ENCODE data around the gene HAUS5.

HAUS5 gene, protein sequence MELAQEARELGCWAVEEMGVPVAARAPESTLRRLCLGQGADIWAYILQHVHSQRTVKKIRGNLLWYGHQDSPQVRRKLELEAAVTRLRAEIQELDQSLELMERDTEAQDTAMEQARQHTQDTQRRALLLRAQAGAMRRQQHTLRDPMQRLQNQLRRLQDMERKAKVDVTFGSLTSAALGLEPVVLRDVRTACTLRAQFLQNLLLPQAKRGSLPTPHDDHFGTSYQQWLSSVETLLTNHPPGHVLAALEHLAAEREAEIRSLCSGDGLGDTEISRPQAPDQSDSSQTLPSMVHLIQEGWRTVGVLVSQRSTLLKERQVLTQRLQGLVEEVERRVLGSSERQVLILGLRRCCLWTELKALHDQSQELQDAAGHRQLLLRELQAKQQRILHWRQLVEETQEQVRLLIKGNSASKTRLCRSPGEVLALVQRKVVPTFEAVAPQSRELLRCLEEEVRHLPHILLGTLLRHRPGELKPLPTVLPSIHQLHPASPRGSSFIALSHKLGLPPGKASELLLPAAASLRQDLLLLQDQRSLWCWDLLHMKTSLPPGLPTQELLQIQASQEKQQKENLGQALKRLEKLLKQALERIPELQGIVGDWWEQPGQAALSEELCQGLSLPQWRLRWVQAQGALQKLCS

GRCh38 chr19:35612559-35613321 is at the start of gene HAUS5:
HAUS5 (plus strand) TSS chr19:35612735; CDS start chr19:35612795, 60 bp downstream.
- peak within 1 kb of the TSS; percentile 91 for H3K4me3 ChIP-seq (ENCODE audit: low read length, poor library complexity, severe bottlenecking)
- H3K9ac ChIP-seq (ENCODE audit: low read depth, low read length, poor library complexity, severe bottlenecking): peak within 1 kb of the TSS; percentile 92
- peaks cover 14% of the 10 kb centered on the region for H3K79me2 ChIP-seq (ENCODE audit: insufficient read depth, low read length)
- peak within 1 kb of the TSS; percentile 89 for H2AFZ ChIP-seq (ENCODE audit: low read length)
- H3K36me3 ChIP-seq (ENCODE audit: insufficient read depth, low read length): no peaks in the 10 kb centered on the region
- no peaks in the 10 kb centered on the region for H4K20me1 ChIP-seq (ENCODE audit: insufficient read depth, low read length, poor library complexity, severe bottlenecking)
- peaks cover 18% of the 10 kb centered on the region for H3K4me1 ChIP-seq (ENCODE audit: insufficient read depth, low read length, poor library complexity, severe bottlenecking)
- no peaks in the 10 kb centered on the region for H3F3A ChIP-seq (ENCODE audit: low read depth)
- no peaks in the 10 kb centered on the region for H3K9me3 ChIP-seq (ENCODE audit: insufficient read depth, low read depth, low read length)
- TF ChIP-seq CTCF (conservative IDR thresholded peaks at IDR 0.05; ENCODE audit: low read length) (no peak), EZH2phosphoT487 (IDR thresholded peaks at IDR 0.05; ENCODE audit: borderline replicate concordance) (no peak)
- H3K27me3 ChIP-seq (ENCODE audit: insufficient read depth, low read length, poor library complexity, severe bottlenecking): no peaks in the 10 kb centered on the region
- no peaks in the 10 kb centered on the region for H3K9me2 ChIP-seq (replicated peaks; ENCODE audit: low read depth, low read length)
- peak within 1 kb of the TSS; percentile 97 for H3K4me2 ChIP-seq (ENCODE audit: low read depth, low read length, poor library complexity, severe bottlenecking)

GRCh38 chr19:35562776-35563175 is 49.8 kb upstream of the HAUS5 start:
- Histone ChIP-seq H3K4me2 (ENCODE audit: low read depth, low read length, poor library complexity, severe bottlenecking) (no peak overlapping the region), H3K79me2 (ENCODE audit: insufficient read depth, low read length) (no peaks in the 10 kb centered on the region), H3F3A (ENCODE audit: low read depth) (no peaks in the 10 kb centered on the region), H3K9me2 (replicated peaks; ENCODE audit: low read depth, low read length) (no peaks in the 10 kb centered on the region), H3K36me3 (ENCODE audit: insufficient read depth, low read length) (no peaks in the 10 kb centered on the region), H4K20me1 (ENCODE audit: insufficient read depth, low read length, poor library complexity, severe bottlenecking) (no peaks in the 10 kb centered on the region), H3K9me3 (ENCODE audit: insufficient read depth, low read depth, low read length) (no peaks in the 10 kb centered on the region), H3K9ac (ENCODE audit: low read depth, low read length, poor library complexity, severe bottlenecking) (no peak overlapping the region), H3K4me1 (ENCODE audit: insufficient read depth, low read length, poor library complexity, severe bottlenecking) (no peaks in the 10 kb centered on the region), H3K4me3 (ENCODE audit: low read length, poor library complexity, severe bottlenecking) (no peak overlapping the region), H3K27me3 (ENCODE audit: insufficient read depth, low read length, poor library complexity, severe bottlenecking) (no peaks in the 10 kb centered on the region), H2AFZ (ENCODE audit: low read length) (no peak overlapping the region)
- TF ChIP-seq CTCF (conservative IDR thresholded peaks at IDR 0.05; ENCODE audit: low read length) (no peak), EZH2phosphoT487 (IDR thresholded peaks at IDR 0.05; ENCODE audit: borderline replicate concordance) (no peak)

- TF ChIP-seq EZH2phosphoT487 (IDR thresholded peaks at IDR 0.05; ENCODE audit: borderline replicate concordance) (no peak), CTCF (conservative IDR thresholded peaks at IDR 0.05; ENCODE audit: low read length) (no peak)
- no peaks in the 10 kb centered on the region for H3K4me1 ChIP-seq (ENCODE audit: insufficient read depth, low read length, poor library complexity, severe bottlenecking)
- no peak within 1 kb of the TSS for H3K4me2 ChIP-seq (ENCODE audit: low read depth, low read length, poor library complexity, severe bottlenecking)
- H3K9me3 ChIP-seq (ENCODE audit: insufficient read depth, low read depth, low read length): no peaks in the 10 kb centered on the region
- H4K20me1 ChIP-seq (ENCODE audit: insufficient read depth, low read length, poor library complexity, severe bottlenecking): no peaks in the 10 kb centered on the region
- no peak within 1 kb of the TSS for H3K4me3 ChIP-seq (ENCODE audit: low read length, poor library complexity, severe bottlenecking)
- H3K27me3 ChIP-seq (ENCODE audit: insufficient read depth, low read length, poor library complexity, severe bottlenecking): no peaks in the 10 kb centered on the region
- H3K79me2 ChIP-seq (ENCODE audit: insufficient read depth, low read length): no peaks in the 10 kb centered on the region
- H2AFZ ChIP-seq (ENCODE audit: low read length): no peak within 1 kb of the TSS
- H3K9me2 ChIP-seq (replicated peaks; ENCODE audit: low read depth, low read length): no peaks in the 10 kb centered on the region
- no peaks in the 10 kb centered on the region for H3F3A ChIP-seq (ENCODE audit: low read depth)
- H3K9ac ChIP-seq (ENCODE audit: low read depth, low read length, poor library complexity, severe bottlenecking): no peak within 1 kb of the TSS
- H3K36me3 ChIP-seq (ENCODE audit: insufficient read depth, low read length): no peaks in the 10 kb centered on the region
Observed at GRCh38 chr19:35563207-35563829, 49.2 kb upstream of the HAUS5 start, which contains the start of gene ATP4A. ATP4A (minus strand) TSS chr19:35563658; CDS start chr19:35563629, 29 bp downstream.

Data from Loucy (cell line).